ENCODE results near the gene MARK4. TPM values are rescaled to one million over a fixed set of nuclear protein-coding genes. Genes with fewer than 3 reads are reported as not detected.

MARK4 gene
- total RNA-seq, 1 donor = 18.1 TPM

- no peak overlapping the region for H2AFZ ChIP-seq (ENCODE audit: low read length)
- H4K20me1 ChIP-seq (ENCODE audit: insufficient read depth, low read length) = peaks cover 32% of the 10 kb centered on the region
- no peak overlapping the region for H3K4me2 ChIP-seq (ENCODE audit: insufficient read depth, low read length)
- DNase-seq (ENCODE audit: insufficient read length, low spot score, missing footprints) = peak; percentile 74
- H3K27me3 ChIP-seq (ENCODE audit: insufficient read depth, low read length) = no peaks in the 10 kb centered on the region
- peaks cover 65% of the 10 kb centered on the region for H3K79me2 ChIP-seq (ENCODE audit: insufficient read depth, low read length)
- TF ChIP-seq CTCF (IDR thresholded peaks at IDR 0.05; ENCODE audit: extremely low read depth, low read depth, low read length) = no peak
- H3K4me1 ChIP-seq (ENCODE audit: insufficient read depth, low read length) = peaks cover 16% of the 10 kb centered on the region
- peaks cover under 1% of the 10 kb centered on the region for H3K36me3 ChIP-seq (ENCODE audit: insufficient read depth, low read length)
- H3K27ac ChIP-seq (ENCODE audit: low read depth, low read length) = no peak overlapping the region
- no peak overlapping the region for H3K4me3 ChIP-seq (ENCODE audit: insufficient read depth, low read length)
- H3K9me3 ChIP-seq (ENCODE audit: low read depth, low read length) = no peaks in the 10 kb centered on the region
Measured at GRCh38 chr19:45255611-45256157, 4.6 kb downstream of the MARK4 start.

GRCh38 chr19:45256836-45257235 lies 5.8 kb downstream of the MARK4 start:
- no peak overlapping the region for H3K27ac ChIP-seq (ENCODE audit: low read depth, low read length)
- H4K20me1 ChIP-seq (ENCODE audit: insufficient read depth, low read length) = peaks cover 32% of the 10 kb centered on the region
- H3K79me2 ChIP-seq (ENCODE audit: insufficient read depth, low read length) = peaks cover 62% of the 10 kb centered on the region

GRCh38 chr19:45258862-45259261 lies 7.8 kb downstream of the MARK4 start:
- peaks cover 42% of the 10 kb centered on the region for H3K79me2 ChIP-seq (ENCODE audit: insufficient read depth, low read length)

More at GRCh38 chr19:45256836-45257235, 5.8 kb downstream of the MARK4 start:
- Histone ChIP-seq H3K27me3 (ENCODE audit: insufficient read depth, low read length) (no peaks in the 10 kb centered on the region), H3K9me3 (ENCODE audit: low read depth, low read length) (no peaks in the 10 kb centered on the region), H3K4me2 (ENCODE audit: insufficient read depth, low read length) (no peak overlapping the region), H3K4me1 (ENCODE audit: insufficient read depth, low read length) (peaks cover 14% of the 10 kb centered on the region), H3K36me3 (ENCODE audit: insufficient read depth, low read length) (peaks cover 4% of the 10 kb centered on the region), H3K4me3 (ENCODE audit: insufficient read depth, low read length) (no peak overlapping the region), H2AFZ (ENCODE audit: low read length) (no peak overlapping the region)
- no peak for DNase-seq (ENCODE audit: insufficient read length, low spot score, missing footprints)
- TF ChIP-seq CTCF (IDR thresholded peaks at IDR 0.05; ENCODE audit: extremely low read depth, low read depth, low read length) = no peak

GRCh38 chr19:45262570-45262969 lies 11.5 kb downstream of the MARK4 start:
- Histone ChIP-seq H3K4me2 (ENCODE audit: insufficient read depth, low read length) (no peak overlapping the region), H3K27ac (ENCODE audit: low read depth, low read length) (no peak overlapping the region), H2AFZ (ENCODE audit: low read length) (no peak overlapping the region), H4K20me1 (ENCODE audit: insufficient read depth, low read length) (peaks cover 8% of the 10 kb centered on the region), H3K79me2 (ENCODE audit: insufficient read depth, low read length) (peaks cover 11% of the 10 kb centered on the region), H3K4me1 (ENCODE audit: insufficient read depth, low read length) (no peaks in the 10 kb centered on the region), H3K9me3 (ENCODE audit: low read depth, low read length) (no peaks in the 10 kb centered on the region), H3K36me3 (ENCODE audit: insufficient read depth, low read length) (peaks cover 12% of the 10 kb centered on the region), H3K27me3 (ENCODE audit: insufficient read depth, low read length) (no peaks in the 10 kb centered on the region), H3K4me3 (ENCODE audit: insufficient read depth, low read length) (no peak overlapping the region)
- no peak for TF ChIP-seq CTCF (IDR thresholded peaks at IDR 0.05; ENCODE audit: extremely low read depth, low read depth, low read length)
- no peak for DNase-seq (ENCODE audit: insufficient read length, low spot score, missing footprints)

More at GRCh38 chr19:45258862-45259261, 7.8 kb downstream of the MARK4 start:
- Histone ChIP-seq H3K27ac (ENCODE audit: low read depth, low read length) (no peak overlapping the region), H3K27me3 (ENCODE audit: insufficient read depth, low read length) (no peaks in the 10 kb centered on the region), H3K4me2 (ENCODE audit: insufficient read depth, low read length) (no peak overlapping the region), H3K36me3 (ENCODE audit: insufficient read depth, low read length) (peaks cover 6% of the 10 kb centered on the region), H3K9me3 (ENCODE audit: low read depth, low read length) (no peaks in the 10 kb centered on the region), H4K20me1 (ENCODE audit: insufficient read depth, low read length) (peaks cover 23% of the 10 kb centered on the region), H3K4me3 (ENCODE audit: insufficient read depth, low read length) (no peak overlapping the region), H2AFZ (ENCODE audit: low read length) (no peak overlapping the region), H3K4me1 (ENCODE audit: insufficient read depth, low read length) (no peaks in the 10 kb centered on the region)
- no peak for TF ChIP-seq CTCF (IDR thresholded peaks at IDR 0.05; ENCODE audit: extremely low read depth, low read depth, low read length)
- DNase-seq (ENCODE audit: insufficient read length, low spot score, missing footprints) = peak; percentile 32
